ENCODE results near the gene THADA.

The THADA gene

GRCh38 chr2:43220760-43221123 is 375.1 kb downstream of the THADA start:
- Histone ChIP-seq H3K27ac (ENCODE audit: low read depth, low read length, severe bottlenecking) (peak overlapping the region; percentile 96), H3K36me3 (ENCODE audit: control insufficient read depth, insufficient read depth, low read length) (peaks cover 28% of the 10 kb centered on the region), H3K4me1 (ENCODE audit: control insufficient read depth, insufficient read depth, low read length, poor library complexity, severe bottlenecking) (peaks cover 51% of the 10 kb centered on the region), H3K4me3 (ENCODE audit: extremely low read depth, insufficient read depth, low read length, poor library complexity, severe bottlenecking) (peak overlapping the region; percentile 66), H3K9me3 (ENCODE audit: control insufficient read depth, low read length) (no peaks in the 10 kb centered on the region)
- 35 to 57% methylated on average over 2 to 4 of the region's 5 CpGs for WGBS, 2 experiments (ENCODE audit: insufficient coverage in 2 of 2)

DNA sequence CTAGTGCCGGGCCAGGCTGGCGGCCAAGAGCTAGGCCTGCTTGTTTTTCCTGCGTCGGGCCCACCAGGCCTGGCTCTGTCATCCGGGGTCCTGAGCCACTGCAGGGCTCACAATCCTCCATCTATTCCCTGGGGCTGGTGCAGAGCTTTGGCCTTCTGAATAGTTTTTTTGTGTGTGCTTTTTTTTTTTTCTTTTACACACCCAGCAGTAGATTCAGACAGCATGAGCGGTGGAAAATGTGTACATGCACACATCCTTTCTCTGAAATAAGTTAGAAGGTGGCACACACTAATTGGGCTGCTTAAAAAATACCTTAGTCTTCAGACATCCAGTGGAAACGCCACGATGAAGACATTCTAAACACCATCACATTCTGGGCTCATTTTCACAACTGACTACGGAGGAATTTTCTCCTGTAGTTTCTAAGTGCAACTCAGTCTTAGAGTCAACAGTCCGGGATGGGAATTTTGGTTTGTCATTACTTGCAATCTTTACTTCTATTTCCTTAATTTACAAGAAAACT is 375.5 kb downstream of the THADA start:
- Histone ChIP-seq H3K4me3 (ENCODE audit: extremely low read depth, insufficient read depth, low read length, poor library complexity, severe bottlenecking) (peak overlapping the region; percentile 66), H3K27ac (ENCODE audit: low read depth, low read length, severe bottlenecking) (peak overlapping the region; percentile 96), H3K36me3 (ENCODE audit: control insufficient read depth, insufficient read depth, low read length) (peaks cover 28% of the 10 kb centered on the region), H3K4me1 (ENCODE audit: control insufficient read depth, insufficient read depth, low read length, poor library complexity, severe bottlenecking) (peaks cover 51% of the 10 kb centered on the region), H3K9me3 (ENCODE audit: control insufficient read depth, low read length) (no peaks in the 10 kb centered on the region)
- WGBS, 2 experiments (ENCODE audit: insufficient coverage in 2 of 2) = 15 to 40% methylated on average over 4 to 6 of the region's 10 CpGs

DNA sequence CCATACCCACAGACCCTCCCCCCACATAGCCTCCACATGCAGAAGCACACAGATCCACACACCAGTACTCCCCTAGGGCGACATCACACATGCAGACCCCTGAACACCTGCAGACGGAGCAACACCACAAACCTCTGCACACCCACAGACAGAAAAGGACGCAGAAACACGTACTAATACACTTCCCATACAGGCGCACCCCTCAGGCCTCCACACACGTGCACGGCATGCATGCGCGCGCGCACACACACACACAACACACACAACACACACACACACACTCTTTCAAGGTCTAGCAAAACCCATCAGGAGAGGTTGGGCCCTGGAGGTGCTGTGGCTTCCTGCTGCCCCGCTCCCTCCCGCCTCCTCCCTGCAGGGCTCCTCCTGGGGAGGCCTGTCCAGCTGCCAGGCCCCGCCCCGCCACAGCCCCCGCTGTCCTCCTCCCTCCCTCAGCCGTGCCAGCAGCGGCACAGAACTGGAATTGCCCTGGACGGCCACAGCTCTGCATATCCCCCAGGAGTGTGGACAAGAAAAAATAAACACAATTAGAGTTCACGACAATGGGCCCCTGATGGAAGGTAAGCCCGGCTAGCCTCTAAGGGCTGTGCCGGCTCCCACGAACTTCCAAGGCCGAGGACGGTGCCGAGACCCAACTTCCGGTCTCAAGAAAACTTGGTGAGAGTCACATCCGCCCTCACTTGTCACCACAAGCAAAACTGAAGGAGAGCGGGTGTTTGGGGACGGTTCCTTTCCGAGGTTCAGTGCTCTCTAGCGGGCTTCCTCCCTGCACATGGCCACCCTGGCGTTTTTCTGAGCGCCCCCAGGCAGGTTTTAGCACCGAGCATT is 376.2 kb downstream of the THADA start:
- peaks cover 51% of the 10 kb centered on the region for H3K4me1 ChIP-seq (ENCODE audit: control insufficient read depth, insufficient read depth, low read length, poor library complexity, severe bottlenecking)
- peak overlapping the region; percentile 30 for H3K4me3 ChIP-seq (ENCODE audit: extremely low read depth, insufficient read depth, low read length, poor library complexity, severe bottlenecking)
- peak overlapping the region; percentile 96 for H3K27ac ChIP-seq (ENCODE audit: low read depth, low read length, severe bottlenecking)
- 8 to 15% methylated on average over 23 to 29 of the region's 35 CpGs for WGBS, 2 experiments (ENCODE audit: insufficient coverage in 2 of 2)
- no peaks in the 10 kb centered on the region for H3K9me3 ChIP-seq (ENCODE audit: control insufficient read depth, low read length)
- H3K36me3 ChIP-seq (ENCODE audit: control insufficient read depth, insufficient read depth, low read length) = peaks cover 22% of the 10 kb centered on the region

- Histone ChIP-seq H3K4me3 (ENCODE audit: extremely low read depth, insufficient read depth, low read length, poor library complexity, severe bottlenecking) (peak overlapping the region; percentile 30), H3K9me3 (ENCODE audit: control insufficient read depth, low read length) (no peaks in the 10 kb centered on the region), H3K4me1 (ENCODE audit: control insufficient read depth, insufficient read depth, low read length, poor library complexity, severe bottlenecking) (peaks cover 51% of the 10 kb centered on the region), H3K36me3 (ENCODE audit: control insufficient read depth, insufficient read depth, low read length) (peaks cover 16% of the 10 kb centered on the region), H3K27ac (ENCODE audit: low read depth, low read length, severe bottlenecking) (peak overlapping the region; percentile 96)
- 25 to 31% methylated on average over 8 of the region's 8 CpGs for WGBS, 2 experiments (ENCODE audit: insufficient coverage in 2 of 2)
Observed at GRCh38 chr2:43218702-43219382, 377.0 kb downstream of the THADA start.

DNA sequence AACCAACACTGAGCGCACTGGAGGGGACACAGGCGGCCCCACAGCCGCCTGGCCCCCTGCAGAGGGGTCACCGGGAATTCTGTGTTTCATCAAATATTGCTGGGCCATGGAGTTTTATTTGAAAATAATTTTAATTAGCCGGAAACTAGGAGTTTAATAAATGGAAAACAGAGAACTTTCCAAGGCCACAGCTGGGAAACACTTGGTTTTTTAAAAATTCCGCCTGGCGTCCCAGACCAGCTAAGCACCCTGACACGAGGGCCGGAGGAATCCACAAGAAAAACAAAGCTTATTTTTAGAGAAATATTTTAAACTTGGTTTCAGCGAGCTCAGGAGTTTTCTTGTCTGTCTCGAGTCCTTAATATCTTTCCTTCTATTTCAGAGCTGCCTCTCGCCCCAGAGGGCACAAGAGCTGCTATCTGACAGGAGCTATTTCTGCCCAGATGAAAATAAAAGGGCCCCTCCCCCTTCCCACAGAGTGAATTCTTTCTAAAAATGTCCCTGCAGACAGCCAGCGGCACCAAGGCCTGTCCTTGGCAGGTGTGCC is 377.6 kb downstream of the THADA start:
- peak overlapping the region; percentile 96 for H3K27ac ChIP-seq (ENCODE audit: low read depth, low read length, severe bottlenecking)
- peaks cover 51% of the 10 kb centered on the region for H3K4me1 ChIP-seq (ENCODE audit: control insufficient read depth, insufficient read depth, low read length, poor library complexity, severe bottlenecking)
- WGBS, 2 experiments (ENCODE audit: insufficient coverage in 2 of 2) = 9 to 11% methylated on average over 6 of the region's 13 CpGs
- H3K4me3 ChIP-seq (ENCODE audit: extremely low read depth, insufficient read depth, low read length, poor library complexity, severe bottlenecking) = no peak overlapping the region
- no peaks in the 10 kb centered on the region for H3K9me3 ChIP-seq (ENCODE audit: control insufficient read depth, low read length)
- peaks cover 10% of the 10 kb centered on the region for H3K36me3 ChIP-seq (ENCODE audit: control insufficient read depth, insufficient read depth, low read length)

DNA sequence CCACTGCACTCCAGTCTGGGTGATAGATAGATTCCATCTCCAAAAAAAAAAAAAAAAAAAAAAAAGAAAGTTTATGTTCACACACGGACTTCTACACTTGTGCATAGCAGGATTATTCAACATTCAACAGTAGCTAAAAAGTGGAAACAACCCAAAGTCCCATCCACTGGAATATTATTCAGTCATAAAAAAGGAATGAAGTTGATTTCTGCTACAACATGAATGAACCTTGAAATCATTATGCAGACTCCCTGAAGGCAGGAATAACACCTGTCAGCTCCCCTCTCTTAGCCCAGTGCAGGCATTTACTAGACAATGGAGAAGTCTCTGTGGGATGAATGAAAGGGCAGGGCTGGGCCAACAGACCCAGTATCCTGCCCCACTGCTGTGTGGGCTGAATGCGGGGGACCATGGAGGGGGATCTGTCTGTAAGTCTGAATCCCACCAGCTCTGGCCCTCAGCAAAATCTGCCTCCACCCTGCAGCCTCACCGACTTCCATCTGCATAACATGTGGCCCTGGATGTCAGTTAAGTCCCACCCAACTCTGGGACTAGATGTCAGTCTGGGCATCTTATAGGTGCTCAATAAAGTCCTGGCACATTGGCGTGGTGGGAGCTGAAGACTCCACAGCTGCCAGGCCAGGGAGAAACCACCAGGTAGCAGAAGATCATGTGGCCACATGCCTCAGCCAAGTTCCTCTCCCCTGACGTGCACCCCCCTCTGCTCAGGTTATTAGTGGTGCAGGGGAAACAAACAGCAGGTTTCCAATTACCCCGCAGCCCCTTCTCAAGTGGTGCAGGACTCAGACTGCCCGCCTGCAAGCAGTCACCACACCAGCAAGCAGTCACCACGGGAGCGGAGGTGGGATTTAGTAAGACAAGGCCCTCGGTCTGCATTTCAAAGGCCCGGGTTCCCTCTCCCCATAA is 378.3 kb downstream of the THADA start:
- peak overlapping the region; percentile 96 for H3K27ac ChIP-seq (ENCODE audit: low read depth, low read length, severe bottlenecking)
- H3K4me3 ChIP-seq (ENCODE audit: extremely low read depth, insufficient read depth, low read length, poor library complexity, severe bottlenecking) = no peak overlapping the region
- H3K9me3 ChIP-seq (ENCODE audit: control insufficient read depth, low read length) = no peaks in the 10 kb centered on the region
- 8 to 26% methylated on average over 4 to 8 of the region's 11 CpGs for WGBS, 2 experiments (ENCODE audit: insufficient coverage in 2 of 2)
- peaks cover 48% of the 10 kb centered on the region for H3K4me1 ChIP-seq (ENCODE audit: control insufficient read depth, insufficient read depth, low read length, poor library complexity, severe bottlenecking)
- peaks cover 4% of the 10 kb centered on the region for H3K36me3 ChIP-seq (ENCODE audit: control insufficient read depth, insufficient read depth, low read length)

GRCh38 chr2:43216629-43217028 is 379.2 kb downstream of the THADA start:
- H3K36me3 ChIP-seq (ENCODE audit: control insufficient read depth, insufficient read depth, low read length) = no peaks in the 10 kb centered on the region
- no peak overlapping the region for H3K27ac ChIP-seq (ENCODE audit: low read depth, low read length, severe bottlenecking)
- H3K4me3 ChIP-seq (ENCODE audit: extremely low read depth, insufficient read depth, low read length, poor library complexity, severe bottlenecking) = no peak overlapping the region
- WGBS, 2 experiments (ENCODE audit: insufficient coverage in 2 of 2) = 88 to 91% methylated on average over 6 to 7 of the region's 8 CpGs
- no peaks in the 10 kb centered on the region for H3K9me3 ChIP-seq (ENCODE audit: control insufficient read depth, low read length)
- H3K4me1 ChIP-seq (ENCODE audit: control insufficient read depth, insufficient read depth, low read length, poor library complexity, severe bottlenecking) = peaks cover 42% of the 10 kb centered on the region

DNA sequence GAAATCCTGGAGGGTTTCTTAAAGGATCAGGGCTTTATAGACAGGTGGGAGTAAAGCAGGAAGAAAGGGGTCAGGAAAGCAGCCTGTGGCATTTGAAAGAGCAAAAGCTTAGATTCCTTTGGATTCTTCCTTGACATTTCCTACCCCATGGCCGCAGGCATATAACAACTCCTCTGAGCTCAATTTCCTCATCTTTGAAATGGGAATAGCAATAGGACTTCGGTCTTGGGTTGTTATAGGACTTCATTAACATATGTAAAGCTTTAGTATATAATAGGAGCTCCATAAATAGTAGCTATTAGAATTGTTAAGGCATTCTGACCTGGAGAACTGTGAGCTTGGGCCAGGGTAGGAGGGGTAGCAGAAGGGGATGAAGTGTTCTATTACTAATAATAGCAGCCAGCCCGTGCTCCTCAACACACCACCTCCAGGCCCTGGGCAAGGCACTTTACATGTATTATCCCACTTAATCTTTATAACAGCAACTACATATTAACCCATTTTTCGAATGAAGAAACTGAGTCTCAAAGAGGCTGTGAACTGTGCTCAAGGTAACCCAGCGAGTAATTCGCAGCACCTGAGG is 380.1 kb downstream of the THADA start:
- WGBS, 2 experiments (ENCODE audit: insufficient coverage in 2 of 2) = 65 to 90% methylated on average over 3 to 4 of the region's 6 CpGs
- Histone ChIP-seq H3K36me3 (ENCODE audit: control insufficient read depth, insufficient read depth, low read length) (no peaks in the 10 kb centered on the region), H3K27ac (ENCODE audit: low read depth, low read length, severe bottlenecking) (no peak overlapping the region), H3K4me3 (ENCODE audit: extremely low read depth, insufficient read depth, low read length, poor library complexity, severe bottlenecking) (no peak overlapping the region), H3K9me3 (ENCODE audit: control insufficient read depth, low read length) (no peaks in the 10 kb centered on the region), H3K4me1 (ENCODE audit: control insufficient read depth, insufficient read depth, low read length, poor library complexity, severe bottlenecking) (peaks cover 34% of the 10 kb centered on the region)

DNA sequence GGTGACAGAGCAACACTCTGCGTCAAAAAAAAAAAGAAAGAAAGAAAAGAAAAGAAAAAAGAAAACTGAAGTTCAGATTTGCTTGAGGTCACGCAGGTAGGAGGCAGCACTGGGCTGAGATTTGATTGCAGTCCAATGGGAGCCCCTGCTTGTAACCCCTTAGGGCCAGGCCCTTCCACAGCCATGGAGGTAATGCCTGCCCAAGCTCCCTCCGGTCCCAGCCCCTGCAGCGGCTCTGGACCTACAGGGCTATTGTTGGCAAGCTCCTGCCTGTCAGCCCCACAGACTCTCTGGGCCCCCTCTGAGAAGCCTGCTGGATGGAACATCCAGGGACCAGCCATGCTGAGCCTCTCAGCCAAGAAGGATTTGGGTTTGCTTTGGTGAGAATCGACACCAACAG is 381.6 kb downstream of the THADA start:
- Histone ChIP-seq H3K9me3 (ENCODE audit: control insufficient read depth, low read length) (no peaks in the 10 kb centered on the region), H3K4me1 (ENCODE audit: control insufficient read depth, insufficient read depth, low read length, poor library complexity, severe bottlenecking) (peaks cover 20% of the 10 kb centered on the region), H3K36me3 (ENCODE audit: control insufficient read depth, insufficient read depth, low read length) (no peaks in the 10 kb centered on the region), H3K27ac (ENCODE audit: low read depth, low read length, severe bottlenecking) (no peak overlapping the region), H3K4me3 (ENCODE audit: extremely low read depth, insufficient read depth, low read length, poor library complexity, severe bottlenecking) (no peak overlapping the region)
- WGBS, 2 experiments (ENCODE audit: insufficient coverage in 2 of 2) = 90 to 93% methylated on average over 3 to 5 of the region's 5 CpGs

DNA sequence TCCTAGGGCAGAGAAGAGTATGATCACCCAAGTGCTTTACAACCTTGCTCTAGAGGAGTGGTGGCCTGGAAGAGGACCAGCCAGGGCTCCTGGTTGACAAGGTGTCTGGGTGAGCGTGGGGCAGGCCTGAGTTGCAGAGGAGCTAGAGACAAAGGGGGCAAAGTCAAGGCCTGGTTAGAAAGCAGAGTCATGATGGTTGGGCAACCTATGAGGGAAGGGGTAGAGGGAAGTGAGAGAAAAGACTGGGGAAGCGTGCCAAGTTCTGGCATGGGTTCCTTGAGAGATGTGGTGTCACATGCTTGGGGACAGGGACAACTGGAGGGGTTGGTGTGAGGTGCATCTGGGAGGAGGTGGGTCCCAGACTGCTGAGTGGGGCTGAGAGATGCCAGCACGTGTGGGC is 382.9 kb downstream of the THADA start:
- H3K27ac ChIP-seq (ENCODE audit: low read depth, low read length, severe bottlenecking) = no peak overlapping the region
- H3K36me3 ChIP-seq (ENCODE audit: control insufficient read depth, insufficient read depth, low read length) = no peaks in the 10 kb centered on the region
- peaks cover 7% of the 10 kb centered on the region for H3K4me1 ChIP-seq (ENCODE audit: control insufficient read depth, insufficient read depth, low read length, poor library complexity, severe bottlenecking)
- 94% methylated on average over 3 of the region's 3 CpGs for WGBS, 2 experiments (ENCODE audit: insufficient coverage in 2 of 2)
- H3K9me3 ChIP-seq (ENCODE audit: control insufficient read depth, low read length) = no peaks in the 10 kb centered on the region
- H3K4me3 ChIP-seq (ENCODE audit: extremely low read depth, insufficient read depth, low read length, poor library complexity, severe bottlenecking) = no peak overlapping the region
